SK-N-SH (cell line): ENCODE data around the gene SYT1.
"Not testable (repeated sequence)": the region's sequence is repeated elsewhere in the genome, so short reads cannot be mapped to it uniquely, and the experiment has no call there.

Experiments
- EP300 ChIP-seq, 2 experiments: IDR thresholded peaks; 2 replicates each; pipeline versions ENCODE4 v1.4.0 to v1.6.1; 2012; ENCODE audit warnings: borderline replicate concordance in 1 of 2, low read depth in 1 of 2, low read length in 1 of 2
- FOXJ3 ChIP-seq: sonication (generic); formaldehyde crosslinking; IDR thresholded peaks from 2 replicates; pipeline ENCODE4 v1.5.1; 2020; ENCODE audit warnings: mild to moderate bottlenecking, missing genetic modification reagents
- GABPA ChIP-seq: IDR thresholded peaks from 2 replicates; pipeline ENCODE4 v1.4.0; 2012; ENCODE audit warnings: low read depth, mild to moderate bottlenecking
- REST ChIP-seq: IDR thresholded peaks from 2 replicates; pipeline ENCODE4 v1.6.1; 2012; ENCODE audit warnings: mild to moderate bottlenecking, low read depth, low read length, moderate library complexity
- RFX5 ChIP-seq: IDR thresholded peaks from 2 replicates; pipeline ENCODE4 v1.6.1; 2012; ENCODE audit warnings: mild to moderate bottlenecking, improper control_type of control experiment, low read length
- SIN3A ChIP-seq: IDR thresholded peaks from 2 replicates; pipeline ENCODE4 v1.6.1; 2012; ENCODE audit warnings: low read depth, mild to moderate bottlenecking, low read length, moderate library complexity, borderline replicate concordance
- TAF1 ChIP-seq: IDR thresholded peaks from 2 replicates; pipeline ENCODE4 v1.6.1; 2012; ENCODE audit warnings: low read depth, mild to moderate bottlenecking, low read length, moderate library complexity, borderline replicate concordance
- TF ChIP-seq, protein P1 (sequence below): fragments of 200-600 bp; sonication (generic); IDR thresholded peaks from 2 replicates; pipeline ENCODE4 v1.6.1; 2017; ENCODE audit warnings: antibody characterized with exemption, mild to moderate bottlenecking, moderate library complexity
- TF ChIP-seq, protein P2 (sequence below): IDR thresholded peaks from 2 replicates; pipeline ENCODE4 v1.4.0; 2012; ENCODE audit warnings: low read depth

DNA sequence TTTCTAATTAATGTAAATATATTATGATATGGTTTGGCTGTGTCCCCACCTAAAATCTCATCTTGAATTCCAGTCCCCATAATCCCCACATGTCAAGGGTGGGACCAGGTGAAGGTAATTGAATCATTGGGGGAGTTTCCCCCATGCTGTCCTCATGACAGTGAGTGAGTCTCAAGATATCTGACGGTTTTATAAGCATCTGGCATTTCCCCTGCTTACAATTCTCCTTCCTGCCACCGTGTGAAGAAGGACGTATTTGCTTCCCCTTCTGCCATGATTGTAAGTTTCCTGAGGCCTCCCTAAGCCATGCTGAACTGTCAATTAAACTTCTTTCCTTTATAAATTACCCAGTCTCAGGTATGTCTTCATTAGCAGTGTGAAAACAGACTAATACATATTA lies 562.2 kb downstream of the SYT1 start:
- TF ChIP-seq, protein P1, sequence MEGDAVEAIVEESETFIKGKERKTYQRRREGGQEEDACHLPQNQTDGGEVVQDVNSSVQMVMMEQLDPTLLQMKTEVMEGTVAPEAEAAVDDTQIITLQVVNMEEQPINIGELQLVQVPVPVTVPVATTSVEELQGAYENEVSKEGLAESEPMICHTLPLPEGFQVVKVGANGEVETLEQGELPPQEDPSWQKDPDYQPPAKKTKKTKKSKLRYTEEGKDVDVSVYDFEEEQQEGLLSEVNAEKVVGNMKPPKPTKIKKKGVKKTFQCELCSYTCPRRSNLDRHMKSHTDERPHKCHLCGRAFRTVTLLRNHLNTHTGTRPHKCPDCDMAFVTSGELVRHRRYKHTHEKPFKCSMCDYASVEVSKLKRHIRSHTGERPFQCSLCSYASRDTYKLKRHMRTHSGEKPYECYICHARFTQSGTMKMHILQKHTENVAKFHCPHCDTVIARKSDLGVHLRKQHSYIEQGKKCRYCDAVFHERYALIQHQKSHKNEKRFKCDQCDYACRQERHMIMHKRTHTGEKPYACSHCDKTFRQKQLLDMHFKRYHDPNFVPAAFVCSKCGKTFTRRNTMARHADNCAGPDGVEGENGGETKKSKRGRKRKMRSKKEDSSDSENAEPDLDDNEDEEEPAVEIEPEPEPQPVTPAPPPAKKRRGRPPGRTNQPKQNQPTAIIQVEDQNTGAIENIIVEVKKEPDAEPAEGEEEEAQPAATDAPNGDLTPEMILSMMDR: not testable (repeated sequence)
- TF ChIP-seq REST; FOXJ3 (CRISPR knock-in tag); RFX5; EP300 (IDR thresholded peaks at IDR 0.05; ENCODE audit: borderline replicate concordance in 1 of 2, low read depth in 1 of 2, low read length in 1 of 2); TAF1; SIN3A; GABPA: not testable (repeated sequence)
- TF ChIP-seq, protein P2, sequence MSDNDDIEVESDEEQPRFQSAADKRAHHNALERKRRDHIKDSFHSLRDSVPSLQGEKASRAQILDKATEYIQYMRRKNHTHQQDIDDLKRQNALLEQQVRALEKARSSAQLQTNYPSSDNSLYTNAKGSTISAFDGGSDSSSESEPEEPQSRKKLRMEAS: not testable (repeated sequence)
